Endothelial cell of umbilical vein (primary cell): ENCODE data around the gene AKAP12. TPM values are rescaled to one million over a fixed set of nuclear protein-coding genes. Genes with fewer than 3 reads are reported as not detected.

Experiments used
- BruUV-seq: library from RNA; stranded (reverse); fragments of 400-500 nt; replicated peaks from 2 replicates; lab custom pipeline; 2021; lab: Mats Ljungman, UMichigan
- CTCF ChIA-PET: fragments of 300-600, 350-600 bp; sonication (Branson Sonifier 250); formaldehyde crosslinking; loops from one replicate; lab custom pipeline; 2021; ENCODE audit warnings: antibody characterized with exemption, inconsistent platforms; lab: Charles Lee
- POLR2A ChIA-PET: fragments of 300-600, 350-600 bp; sonication (Branson Sonifier 250); formaldehyde crosslinking; loops from one replicate; lab custom pipeline; 2021; ENCODE audit warnings: antibody characterized with exemption, inconsistent platforms; lab: Charles Lee
- DNase-seq: peaks from one replicate; pipeline ENCODE4 v3.0.0-alpha.2; 2011; ENCODE audit warnings: low read depth, low spot score
- FAIRE-seq: peaks from 2 replicates; lab custom pipeline; 2011; peaks lifted over from hg19 to GRCh38; lab: Jason Lieb, UNC
- H2AFZ ChIP-seq: 2 replicates; pipeline ENCODE4 v1.6.0; 2012; ENCODE audit warnings: low read depth, low read length, control low read depth, inconsistent platforms
- H3K27ac ChIP-seq: 2 replicates; pipeline ENCODE4 v1.5.1; 2011; ENCODE audit warnings: low read depth, mild to moderate bottlenecking, control low read depth, low read length, moderate library complexity; ENCODE audit not compliant: insufficient read depth
- H3K27me3 ChIP-seq, 2 experiments: 2 replicates each; pipeline versions ENCODE4 v1.6.0 to v1.6.1; 2011; ENCODE audit warnings: low read length in 2 of 2, mixed read lengths in 1 of 2; ENCODE audit not compliant: control insufficient read depth in 2 of 2, insufficient read depth in 2 of 2
- H3K36me3 ChIP-seq, 2 experiments: 2 replicates in 1 of 2; 3 replicates in 1 of 2; pipeline ENCODE4 v1.5.1; 2011; ENCODE audit warnings: low read length in 2 of 2, mild to moderate bottlenecking in 1 of 2, moderate library complexity in 1 of 2; ENCODE audit not compliant: control insufficient read depth in 2 of 2, insufficient read depth in 2 of 2; ENCODE audit errors: extremely low read depth in 1 of 2
- H3K4me1 ChIP-seq: 3 replicates; pipeline ENCODE4 v1.5.1; 2011; ENCODE audit warnings: mild to moderate bottlenecking, low read length; ENCODE audit not compliant: control insufficient read depth, insufficient read depth; ENCODE audit errors: extremely low read depth
- H3K4me2 ChIP-seq: 2 replicates; pipeline ENCODE4 v1.6.1; 2011; ENCODE audit warnings: low read length, control low read depth, mixed read lengths; ENCODE audit not compliant: insufficient read depth
- H3K4me3 ChIP-seq, 3 experiments: fragments of 200-600 bp in 1 of 3; sonication (generic), shearing (Covaris generic) in 1 of 3; replicated peaks in 1 of 3; 2 replicates each; pipeline ENCODE4 v1.5.1; 2011 to 2016; ENCODE audit warnings: control low read depth in 3 of 3, low read length in 3 of 3, mild to moderate bottlenecking in 2 of 3, inconsistent platforms in 1 of 3, low read depth in 1 of 3, moderate library complexity in 1 of 3; ENCODE audit not compliant: insufficient read depth in 1 of 3
- H3K79me2 ChIP-seq: 2 replicates; pipeline ENCODE4 v1.6.0; 2012; ENCODE audit warnings: low read length, inconsistent platforms; ENCODE audit not compliant: control insufficient read depth, insufficient read depth
- H3K9ac ChIP-seq: replicated peaks from 2 replicates; pipeline ENCODE3; 2011; ENCODE audit warnings: low read length, control low read depth; ENCODE audit not compliant: insufficient read depth; ENCODE audit errors: extremely low read depth
- H3K9me1 ChIP-seq: replicated peaks from 3 replicates; pipeline ENCODE4 v1.6.0; 2011; ENCODE audit warnings: mild to moderate bottlenecking, low read length; ENCODE audit not compliant: control insufficient read depth, insufficient read depth; ENCODE audit errors: extremely low read depth
- H3K9me3 ChIP-seq: replicated peaks from 2 replicates; pipeline ENCODE4 v1.5.1; 2012; ENCODE audit warnings: low read length, inconsistent platforms; ENCODE audit not compliant: control insufficient read depth, insufficient read depth
- H4K20me1 ChIP-seq: replicated peaks from 2 replicates; pipeline ENCODE3; 2011; ENCODE audit warnings: mild to moderate bottlenecking, low read length; ENCODE audit not compliant: control insufficient read depth, insufficient read depth; ENCODE audit errors: extremely low read depth
- CTCF ChIP-seq, 2 donors: IDR thresholded peaks; 1 replicate in 1 of 2; 2 replicates in 1 of 2; pipeline ENCODE4 v1.5.1; 2011; ENCODE audit warnings: low read length in 2 of 2, mild to moderate bottlenecking in 2 of 2, moderate library complexity in 2 of 2, control low read depth in 1 of 2, inconsistent platforms in 1 of 2, low read depth in 1 of 2; ENCODE audit not compliant: insufficient read depth in 1 of 2; ENCODE audit errors: extremely low read depth in 1 of 2
- EZH2 ChIP-seq: IDR thresholded peaks from 2 replicates; pipeline ENCODE4 v1.6.1; 2012; ENCODE audit warnings: borderline replicate concordance, low read depth, mild to moderate bottlenecking, moderate library complexity, low read length, inconsistent platforms; ENCODE audit not compliant: severe bottlenecking
- FOS ChIP-seq: IDR thresholded peaks from 2 replicates; pipeline ENCODE4 v1.6.1; 2011; ENCODE audit warnings: mild to moderate bottlenecking, low read length, moderate library complexity, borderline replicate concordance; ENCODE audit not compliant: insufficient read depth
- GATA2 ChIP-seq: IDR thresholded peaks from 2 replicates; pipeline ENCODE4 v1.7.0; 2011; ENCODE audit warnings: low read depth, mild to moderate bottlenecking, moderate library complexity, mixed read lengths, low read length; ENCODE audit not compliant: insufficient read length, insufficient read depth
- JUN ChIP-seq: IDR thresholded peaks from 2 replicates; pipeline ENCODE4 v1.6.1; 2011; ENCODE audit warnings: borderline replicate concordance, low read depth; ENCODE audit not compliant: insufficient read length, insufficient read depth
- MAX ChIP-seq: IDR thresholded peaks from 2 replicates; pipeline ENCODE4 v1.6.1; 2011; ENCODE audit not compliant: insufficient read depth, insufficient read length
- MYC ChIP-seq: IDR thresholded peaks from one replicate; pipeline ENCODE4 v1.6.1; 2011; ENCODE audit warnings: mild to moderate bottlenecking, low read depth, low read length
- POLR2A ChIP-seq: IDR thresholded peaks from 2 replicates; pipeline ENCODE4 v1.6.1; 2012; ENCODE audit warnings: low read depth, mild to moderate bottlenecking, control low read depth, low read length
- POLR2AphosphoS5 ChIP-seq: IDR thresholded peaks from 2 replicates; pipeline ENCODE4 v1.6.1; 2012; ENCODE audit warnings: low read depth, mild to moderate bottlenecking, control low read depth, low read length, moderate library complexity; ENCODE audit not compliant: insufficient read depth
- dilution Hi-C: fragments of 300-500 bp; cut with MboI; formaldehyde crosslinking; loops from one replicate; pipeline ENCODE4 v1.15.0; 2019; ENCODE audit warnings: low sequenced_read_pairs; ENCODE audit not compliant: extremely low pct_ligation_motif_present
- intact Hi-C: fragments of 100-400 bp; cut with micrococcal nuclease; formaldehyde crosslinking; loops from one replicate; pipeline ENCODE4 v1.10.0; 2022
- polyA plus RNA-seq, 4 experiments: library from polyadenylated mRNA; depleted of rRNA in 3 of 4; stranded (reverse) in 3 of 4; unstranded in 1 of 4; fragments of >200 nt; gene quantifications; 2 replicates each; pipeline versions ENCODE4 v1.2.1 to v1.2.3, GENCODE V29; 2011 to 2012; ENCODE audit warnings: missing spikeins in 1 of 4
- total RNA-seq: library from RNA; stranded (reverse); gene quantifications from 2 replicates; pipeline ENCODE4 v1.2.3, GENCODE V29; 2021

AKAP12 gene
- total and polyA plus RNA-seq, 2 donors (not counting 3 experiments of a cell fraction or from before 2014, with no cell fraction given): 46.9 to 340 TPM

GRCh38 chr6:151279891-151280290 is 40.1 kb downstream of the AKAP12 start:
- H3K4me2 ChIP-seq: no peak overlapping the region
- peaks cover 19% of the 10 kb centered on the region for H3K4me1 ChIP-seq
- ChIA-PET CTCF (interaction anchor here (0.9 kb wide), 1 partner anchor 28 kb away, joined by 4 read pairs; no protein-coding TSS in a partner anchor), POLR2A (no interaction called here)
- no peak overlapping the region for H2AFZ ChIP-seq
- FAIRE-seq (no peak), DNase-seq (no peak)
- no TSS peak for BruUV-seq
- no peaks in the 10 kb centered on the region for H3K9me3 ChIP-seq
- dilution Hi-C loops: no loop called here
- H3K27me3 ChIP-seq: no peaks in the 10 kb centered on the region
- peaks cover 75% of the 10 kb centered on the region for H3K79me2 ChIP-seq
- H3K9me1 ChIP-seq: no peaks in the 10 kb centered on the region
- H3K36me3 ChIP-seq: no peaks in the 10 kb centered on the region
- H3K27ac ChIP-seq: no peak overlapping the region
- no peak overlapping the region for H3K4me3 ChIP-seq
- no peaks in the 10 kb centered on the region for H4K20me1 ChIP-seq
- intact Hi-C loops: no loop called here
- no peak overlapping the region for H3K9ac ChIP-seq
- no peak for TF ChIP-seq EZH2
- TF ChIP-seq CTCF (IDR thresholded peaks at IDR 0.05; ENCODE audit: extremely low read depth in 1 of 2, insufficient read depth in 1 of 2, low read depth in 1 of 2, low read length in 2 of 2): no peak
- no peak for TF ChIP-seq MYC
- no peak for TF ChIP-seq JUN
- TF ChIP-seq FOS: no peak
- TF ChIP-seq GATA2: no peak
- TF ChIP-seq POLR2A: no peak
- TF ChIP-seq POLR2AphosphoS5: no peak
- no peak for TF ChIP-seq MAX
